Measurements from ENCODE around the gene SCN1B. TPM values are rescaled to one million over a fixed set of nuclear protein-coding genes. Genes with fewer than 3 reads are reported as not detected.

Gene SCN1B
- 7.4 and 12.9 TPM in 2 replicates for total RNA-seq

GRCh38 chr19:35030257-35031071 lies at the start of gene SCN1B:
Gene SCN1B, plus strand, starts transcription at chr19:35030470. Its CDS starts 351 bp downstream, at chr19:35030821.

GRCh38 chr19:34999498-35000337 lies 30.6 kb upstream of the SCN1B start, which contains the start of gene GRAMD1A:
Gene GRAMD1A, plus strand, starts transcription at chr19:35000323. Its CDS starts 156 bp downstream, at chr19:35000479.

GRCh38 chr19:35041548-35042055 lies 11.3 kb downstream of the SCN1B start, which contains the start of gene HPN:
Gene HPN, plus strand, starts transcription at chr19:35041721. Its CDS starts 786 bp downstream, at chr19:35042507.

Other genes with a start within 250 kb of the SCN1B start
- 2.9 and 3.6 TPM in 2 replicates for gene ZNF30, start 103.6 kb upstream of the SCN1B start, total RNA-seq
- gene ZNF792, start 66.2 kb upstream of the SCN1B start, total RNA-seq: 5.1 and 5.2 TPM in 2 replicates
- gene GRAMD1A, start 30.1 kb upstream of the SCN1B start, total RNA-seq: 23.6 and 34.7 TPM in 2 replicates
- gene HPN, start 11.3 kb downstream of the SCN1B start, total RNA-seq: not detected in 2 replicates
- not detected in 2 replicates for gene FXYD3, start 85.4 kb downstream of the SCN1B start, total RNA-seq
- 0.29 and 1.7 TPM in 2 replicates for gene LGI4, start 104.6 kb downstream of the SCN1B start, total RNA-seq
- 0.44 and 5.8 TPM in 2 replicates for gene FXYD1, start 108.4 kb downstream of the SCN1B start, total RNA-seq
- gene FXYD7, start 112.8 kb downstream of the SCN1B start, total RNA-seq: not detected in 2 replicates
- 23.3 and 44.5 TPM in 2 replicates for gene FXYD5, start 124.3 kb downstream of the SCN1B start, total RNA-seq
- gene FAM187B, start 198.3 kb downstream of the SCN1B start, total RNA-seq: not detected in 2 replicates
- 0.29 and 0.66 TPM in 2 replicates for gene LSR, start 218.5 kb downstream of the SCN1B start, total RNA-seq
- 45.2 and 68.0 TPM in 2 replicates for gene USF2, start 238.5 kb downstream of the SCN1B start, total RNA-seq